GM12875 (cell line): ENCODE measurements around the gene SLC6A12.

Experiments
- H3K4me3 ChIP-seq: one replicate; pipeline ENCODE4 v1.5.1; 2011; ENCODE audit warnings: low read depth, low read length, control low read depth
- CTCF ChIP-seq: IDR thresholded peaks from 2 replicates; pipeline ENCODE4 v1.5.1; 2011; ENCODE audit warnings: low read depth, mild to moderate bottlenecking, control low read depth, inconsistent platforms, low read length, moderate library complexity, borderline replicate concordance; ENCODE audit not compliant: insufficient read depth

SLC6A12 gene

GRCh38 chr12:172732-173161 lies 41.2 kb downstream of the SLC6A12 start:
- TF ChIP-seq CTCF = no peak

GRCh38 chr12:171743-172676 lies 41.9 kb downstream of the SLC6A12 start:
- H3K4me3 ChIP-seq = no peak overlapping the region
- TF ChIP-seq CTCF = no peak

More at GRCh38 chr12:172732-173161, 41.2 kb downstream of the SLC6A12 start:
- H3K4me3 ChIP-seq = no peak overlapping the region

GRCh38 chr12:171276-171675 lies 42.7 kb downstream of the SLC6A12 start:
- no peak overlapping the region for H3K4me3 ChIP-seq
- no peak for TF ChIP-seq CTCF

- no peak for TF ChIP-seq CTCF
- H3K4me3 ChIP-seq = no peak overlapping the region
Measured at GRCh38 chr12:170371-171225, 43.4 kb downstream of the SLC6A12 start.

GRCh38 chr12:169528-170370 lies 44.2 kb downstream of the SLC6A12 start:
- peak; percentile 15; the same call in 1 of the 2 replicates for TF ChIP-seq CTCF
- H3K4me3 ChIP-seq = no peak overlapping the region

GRCh38 chr12:168763-169525 lies 45.0 kb downstream of the SLC6A12 start:
- no peak for TF ChIP-seq CTCF
- no peak overlapping the region for H3K4me3 ChIP-seq
